ENCODE data around the gene VIPR1.
A peak's percentile ranks its signal among the peaks of the same experiment; 100 is the strongest.

Gene VIPR1

GRCh38 chr3:42546691-42547213 is 44.3 kb downstream of the VIPR1 start:
- no peak for DNase-seq
- H3K27ac ChIP-seq, result no peak overlapping the region

DNA sequence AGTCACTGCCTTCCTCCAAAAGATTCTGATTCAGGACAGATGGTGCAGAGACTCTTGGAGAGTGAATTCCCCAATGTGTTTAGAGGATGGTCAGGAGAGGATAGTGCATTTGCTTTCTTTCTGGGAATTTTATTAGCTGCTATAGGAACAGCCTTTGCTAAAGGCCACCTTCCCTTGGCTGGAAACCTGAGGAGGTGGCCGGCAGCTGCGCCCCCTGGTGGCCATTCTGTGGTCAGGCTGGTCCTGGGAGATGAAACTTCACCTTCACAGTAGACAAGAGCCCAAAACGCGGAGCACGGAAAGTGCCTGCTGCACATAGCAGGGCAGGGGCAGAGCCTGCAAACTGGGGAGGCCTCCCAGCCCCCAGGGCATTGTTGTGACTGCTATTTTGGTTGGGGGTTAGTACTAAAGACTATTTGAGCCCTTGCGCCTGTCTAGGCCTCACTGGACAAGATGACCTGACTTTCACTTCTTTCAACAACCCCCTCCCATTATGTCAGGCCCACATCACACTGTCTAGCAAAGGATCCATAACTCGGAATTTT is 45.0 kb downstream of the VIPR1 start:
- no peaks in the 10 kb centered on the region for H3K27me3 ChIP-seq (ENCODE audit: insufficient read depth, low read depth, severe bottlenecking)
- TF ChIP-seq CTCF (IDR thresholded peaks at IDR 0.05; ENCODE audit: low read depth, low read length), result peak; percentile 90

More at GRCh38 chr3:42546691-42547213, 44.3 kb downstream of the VIPR1 start:
- no peak overlapping the region for H3K4me3 ChIP-seq (ENCODE audit: low read depth, low read length)
- no peaks in the 10 kb centered on the region; the same call in 1 of the 2 replicates for H3K36me3 ChIP-seq
- no peaks in the 10 kb centered on the region for H3K27me3 ChIP-seq (ENCODE audit: insufficient read depth, low read depth, severe bottlenecking)
- H3K9me3 ChIP-seq (ENCODE audit: severe bottlenecking), result no peaks in the 10 kb centered on the region
- no peak for TF ChIP-seq CTCF (IDR thresholded peaks at IDR 0.05; ENCODE audit: low read depth, low read length)

GRCh38 chr3:42549131-42549530 is 46.7 kb downstream of the VIPR1 start:
- Histone ChIP-seq H3K9me3 (ENCODE audit: severe bottlenecking) (no peaks in the 10 kb centered on the region), H3K27ac (no peak overlapping the region), H3K4me3 (ENCODE audit: low read depth, low read length) (no peak overlapping the region), H3K36me3 (peaks cover 15% of the 10 kb centered on the region), H3K27me3 (ENCODE audit: insufficient read depth, low read depth, severe bottlenecking) (no peaks in the 10 kb centered on the region)
- DNase-seq, result no peak
- TF ChIP-seq CTCF (IDR thresholded peaks at IDR 0.05; ENCODE audit: low read depth, low read length), result no peak

More for the DNA sequence above, 45.0 kb downstream of the VIPR1 start:
- H3K4me3 ChIP-seq (ENCODE audit: low read depth, low read length), result no peak overlapping the region
- H3K9me3 ChIP-seq (ENCODE audit: severe bottlenecking), result no peaks in the 10 kb centered on the region
- no peaks in the 10 kb centered on the region; the same call in 1 of the 2 replicates for H3K36me3 ChIP-seq
- peak; percentile 75 for DNase-seq
- H3K27ac ChIP-seq, result no peak overlapping the region

GRCh38 chr3:42550250-42550649 is 47.8 kb downstream of the VIPR1 start:
- no peak overlapping the region for H3K4me3 ChIP-seq (ENCODE audit: low read depth, low read length)
- H3K36me3 ChIP-seq, result peaks cover 26% of the 10 kb centered on the region
- H3K27ac ChIP-seq, result no peak overlapping the region
- H3K9me3 ChIP-seq (ENCODE audit: severe bottlenecking), result no peaks in the 10 kb centered on the region
- no peaks in the 10 kb centered on the region for H3K27me3 ChIP-seq (ENCODE audit: insufficient read depth, low read depth, severe bottlenecking)
- no peak for TF ChIP-seq CTCF (IDR thresholded peaks at IDR 0.05; ENCODE audit: low read depth, low read length)
- no peak for DNase-seq

- no peaks in the 10 kb centered on the region for H3K9me3 ChIP-seq (ENCODE audit: severe bottlenecking)
- H3K27me3 ChIP-seq (ENCODE audit: insufficient read depth, low read depth, severe bottlenecking), result no peaks in the 10 kb centered on the region
- H3K27ac ChIP-seq, result no peak overlapping the region
- no peak for DNase-seq
- no peak for TF ChIP-seq CTCF (IDR thresholded peaks at IDR 0.05; ENCODE audit: low read depth, low read length)
- peaks cover 42% of the 10 kb centered on the region for H3K36me3 ChIP-seq
- H3K4me3 ChIP-seq (ENCODE audit: low read depth, low read length), result no peak overlapping the region
These were observed 50.4 kb downstream of the VIPR1 start for GRCh38 chr3:42552830-42553229.
